ENCODE results near the gene HTR6.

DNA sequence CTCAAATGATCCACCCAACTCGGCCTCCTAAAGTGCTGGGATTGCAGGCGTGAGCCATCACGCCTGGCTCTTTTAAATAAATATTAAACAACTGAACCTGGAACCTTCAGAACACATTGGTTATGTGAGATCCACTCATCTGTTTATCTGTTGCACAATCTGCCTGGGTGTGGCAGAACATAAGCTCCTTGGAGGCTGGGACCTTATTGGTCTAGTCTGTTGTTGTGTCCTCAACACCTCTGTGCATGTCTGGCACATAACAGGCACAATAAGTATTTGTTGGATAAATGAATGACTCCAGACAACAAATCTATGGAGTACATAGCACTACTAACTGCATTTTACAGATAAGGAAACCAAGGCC, 24.7 kb upstream of the HTR6 start:
- TF ChIP-seq POLR2A (IDR thresholded peaks at IDR 0.05; ENCODE audit: low read depth, low read length) (no peak), TAF1 (IDR thresholded peaks at IDR 0.05; ENCODE audit: low read depth, low read length) (no peak), PAX5 (IDR thresholded peaks at IDR 0.05; ENCODE audit: insufficient read depth, low read length, severe bottlenecking) (no peak)

Data from GM12891 (cell line).